NOMO-1 treated with dmso at 0.1 percent for 144 hours (cell line): Measurements from ENCODE around the gene PIN4.
"Not testable (repeated sequence)": the region's sequence is repeated elsewhere in the genome, so short reads cannot be mapped to it uniquely, and the experiment has no call there.

Experiments
- DNase-seq: peaks from one replicate; lab custom pipeline; 2025; ENCODE audit not compliant: unreplicated experiment; lab: John Stamatoyannopoulos, UW

PIN4 gene

DNA sequence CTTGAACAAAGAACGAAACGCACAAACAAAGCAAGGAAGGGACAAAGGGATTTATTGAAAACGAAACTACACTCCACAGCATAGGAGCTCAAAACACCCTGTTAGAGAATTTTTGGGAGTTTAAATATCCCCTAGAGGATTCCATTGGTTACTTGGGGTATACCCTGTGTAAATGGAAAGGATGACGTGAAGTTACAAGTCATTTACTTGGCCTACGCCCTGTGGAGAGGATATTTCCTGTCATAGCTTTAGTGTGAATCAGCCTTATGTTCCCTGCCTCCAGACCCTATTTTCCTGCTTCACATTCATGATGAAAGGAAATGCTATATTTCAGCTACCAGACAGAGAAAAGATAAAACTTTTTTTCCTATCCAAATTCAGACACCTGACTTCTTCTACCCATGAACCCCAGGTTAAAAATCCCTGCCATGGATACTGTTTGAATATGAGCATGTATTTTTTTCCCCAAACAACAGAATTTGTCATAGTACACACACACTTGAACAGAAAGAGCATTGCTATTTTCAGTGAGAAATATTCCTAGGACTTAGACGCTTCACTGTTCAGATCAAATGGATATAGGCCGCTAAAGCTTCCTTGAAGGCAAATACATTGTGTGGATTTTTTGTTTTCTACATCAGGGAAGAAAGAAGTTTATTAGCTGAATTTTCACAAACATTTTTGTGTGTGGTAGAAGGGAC is 20.4 kb downstream of the PIN4 start:
- no peak for DNase-seq

DNA sequence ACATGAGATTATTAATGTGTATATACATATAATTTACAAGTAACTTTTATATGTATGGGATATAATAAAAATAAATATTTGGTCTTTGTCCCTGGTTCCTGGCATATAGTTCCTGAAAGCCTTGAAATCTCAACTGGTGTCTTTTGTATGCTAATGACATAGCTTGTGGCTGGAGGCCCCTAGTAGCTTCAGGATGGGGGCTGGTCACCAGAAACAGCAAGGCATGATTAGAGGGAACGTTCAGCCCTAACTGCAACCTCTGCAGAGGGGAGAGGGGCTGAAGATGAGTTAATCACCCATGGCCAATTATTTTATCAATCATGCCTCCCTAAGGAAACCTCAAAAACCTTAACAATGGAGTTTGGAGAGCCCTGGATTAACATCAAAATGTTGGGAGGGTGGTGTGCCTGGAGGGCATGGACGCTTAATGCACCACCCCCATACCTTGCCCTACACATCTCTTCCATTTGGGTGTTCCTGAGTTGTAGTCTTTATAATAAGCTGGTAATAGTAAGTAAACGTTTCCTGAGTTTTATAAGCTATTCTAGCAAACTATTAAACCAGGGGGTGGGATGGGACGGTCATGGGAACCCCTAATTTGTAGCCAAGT is 21.3 kb downstream of the PIN4 start:
- no peak for DNase-seq

DNA sequence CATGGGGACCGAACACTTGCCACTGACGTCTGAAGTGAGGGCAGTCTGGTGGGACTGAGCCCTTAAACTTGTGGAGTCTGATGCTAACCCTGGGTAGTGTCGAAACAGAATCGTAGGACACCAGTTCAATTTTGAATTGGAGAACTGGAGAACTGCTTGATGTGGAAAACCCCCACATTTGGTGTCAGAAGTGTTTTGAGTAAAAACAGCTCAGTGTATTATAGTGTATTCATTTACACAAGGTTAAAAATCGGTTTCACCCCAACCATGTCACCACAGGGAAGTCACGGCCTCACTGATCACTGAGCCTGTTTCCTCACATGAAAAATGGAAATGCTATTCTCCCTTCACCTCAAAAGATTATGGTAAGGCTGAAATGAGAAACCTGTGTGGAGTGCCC is 21.9 kb downstream of the PIN4 start:
- DNase-seq, result no peak

DNA sequence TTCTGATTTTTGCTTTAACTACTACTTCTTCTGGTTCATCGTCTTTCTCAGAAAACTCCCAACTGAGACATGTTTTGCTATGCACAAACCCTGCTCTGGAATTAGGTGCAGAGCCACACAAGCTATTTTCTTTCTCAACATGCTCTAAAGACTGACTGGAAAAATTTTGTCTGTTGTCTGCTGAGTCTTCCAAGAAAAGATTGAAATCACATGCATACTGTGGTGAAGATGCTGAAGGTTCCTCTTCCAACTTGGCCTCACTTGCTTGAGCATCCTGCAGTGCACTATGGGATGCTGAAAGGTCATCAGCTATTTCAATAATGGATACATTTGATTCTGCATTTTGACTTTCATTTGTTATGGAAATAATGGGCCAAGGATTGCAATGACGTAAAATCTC is 24.1 kb downstream of the PIN4 start:
- no peak for DNase-seq

DNA sequence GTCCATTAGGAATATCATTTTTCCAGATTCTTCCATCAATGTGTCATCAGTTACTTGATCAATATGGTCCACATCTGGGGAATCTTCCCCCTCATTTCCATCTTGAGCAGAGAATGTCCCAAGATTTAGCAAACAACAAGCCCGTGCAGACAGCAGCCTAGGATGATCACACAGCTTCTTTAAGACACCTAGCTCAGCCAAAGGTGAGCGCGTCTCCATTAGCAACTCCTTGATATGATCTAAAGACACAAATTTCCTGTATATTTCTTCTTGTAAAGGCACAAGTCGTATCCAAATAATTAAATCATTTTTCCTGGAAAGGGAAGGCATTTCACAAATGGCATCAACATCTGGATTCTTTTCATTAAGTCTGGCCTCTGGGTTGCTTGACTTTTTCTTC is 25.8 kb downstream of the PIN4 start:
- no peak for DNase-seq

DNA sequence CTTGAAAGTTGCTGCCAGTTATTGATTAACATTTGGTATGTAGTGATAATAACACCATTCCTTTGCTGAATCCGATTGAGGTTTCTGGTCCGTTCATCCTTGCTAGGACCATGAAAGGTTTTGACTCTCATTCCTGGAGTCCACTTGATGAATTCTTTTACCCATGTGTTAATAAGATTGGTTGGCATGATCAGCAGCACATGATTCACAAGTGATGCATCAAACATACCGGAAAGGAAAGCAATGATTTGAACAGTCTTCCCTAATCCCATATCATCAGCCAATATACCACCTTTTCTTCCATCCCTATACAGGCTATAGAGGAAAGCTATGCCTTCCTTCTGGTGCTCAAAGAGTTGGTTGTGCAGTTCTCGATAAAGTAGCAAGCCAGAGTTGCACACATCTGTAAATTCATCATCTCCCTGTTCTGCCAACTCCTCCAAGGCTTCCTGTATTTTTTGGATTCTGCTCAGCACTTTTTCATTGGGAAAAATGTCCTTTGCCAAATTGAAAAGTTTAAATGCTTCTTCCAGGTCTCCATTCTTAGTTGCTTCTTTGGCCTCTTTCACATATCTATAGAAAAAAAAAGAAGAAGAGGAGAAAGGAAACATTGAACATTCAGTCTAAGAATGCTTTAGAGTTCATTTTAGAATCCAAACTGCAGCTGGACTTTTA is 26.7 kb downstream of the PIN4 start:
- no peak for DNase-seq

DNA sequence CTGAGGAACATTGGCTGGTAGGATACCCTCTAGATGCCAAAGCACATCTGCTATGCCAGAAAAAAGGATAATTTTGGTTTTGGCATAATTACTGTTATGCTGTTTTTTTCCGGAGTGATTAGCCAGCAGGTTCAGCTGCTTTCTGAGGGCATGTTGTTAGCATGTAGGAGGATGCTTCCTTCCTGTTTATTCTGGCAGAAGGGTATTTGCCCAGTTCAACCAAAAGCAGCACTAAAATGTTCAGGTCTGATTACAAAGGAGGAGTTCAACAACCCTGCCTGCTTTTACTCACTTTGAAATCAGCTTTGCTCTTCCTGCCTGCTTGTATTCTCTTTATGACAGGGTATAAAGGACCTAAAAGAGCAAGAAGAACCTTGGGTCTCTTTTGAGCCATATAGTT is 35.4 kb downstream of the PIN4 start:
- no peak for DNase-seq

DNA sequence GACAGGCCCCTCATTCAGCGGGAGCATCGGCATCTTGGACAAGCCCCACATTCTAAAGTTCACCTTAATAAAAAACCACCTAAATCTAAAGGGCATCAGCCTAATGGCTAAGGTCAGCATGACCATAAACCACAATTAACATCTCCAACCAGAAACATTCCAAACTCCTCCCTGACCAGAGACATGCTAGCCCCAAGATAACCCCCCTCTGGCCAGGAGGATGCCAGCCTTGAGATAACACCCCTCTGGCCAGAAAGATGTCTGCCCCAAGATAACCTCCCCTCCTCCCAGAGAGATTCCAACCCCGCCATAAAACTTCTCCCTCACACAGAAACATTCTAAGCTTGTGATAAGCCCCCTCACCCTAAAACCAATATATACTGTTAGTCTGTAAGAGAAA is 38.8 kb downstream of the PIN4 start:
- not testable (repeated sequence) for DNase-seq

DNA sequence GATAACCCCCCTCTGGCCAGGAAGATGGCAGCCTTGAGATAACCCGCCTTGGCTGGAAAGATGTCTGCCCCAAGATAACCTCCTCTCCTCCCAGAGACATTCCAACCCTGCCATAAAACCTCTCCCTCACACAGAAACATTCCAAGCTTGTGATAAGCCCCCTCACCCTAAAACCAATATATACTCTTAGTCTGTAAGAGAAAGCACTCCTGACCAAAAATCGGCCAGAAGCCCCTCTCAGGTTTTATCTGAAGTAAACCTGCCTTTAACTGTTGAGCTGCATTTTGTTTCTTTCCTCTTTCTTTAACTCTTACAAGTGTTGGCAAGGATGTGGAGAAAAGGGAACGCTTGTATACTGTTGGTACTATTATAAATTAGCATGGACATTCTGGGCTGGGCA is 48.7 kb downstream of the PIN4 start:
- DNase-seq, result no peak

DNA sequence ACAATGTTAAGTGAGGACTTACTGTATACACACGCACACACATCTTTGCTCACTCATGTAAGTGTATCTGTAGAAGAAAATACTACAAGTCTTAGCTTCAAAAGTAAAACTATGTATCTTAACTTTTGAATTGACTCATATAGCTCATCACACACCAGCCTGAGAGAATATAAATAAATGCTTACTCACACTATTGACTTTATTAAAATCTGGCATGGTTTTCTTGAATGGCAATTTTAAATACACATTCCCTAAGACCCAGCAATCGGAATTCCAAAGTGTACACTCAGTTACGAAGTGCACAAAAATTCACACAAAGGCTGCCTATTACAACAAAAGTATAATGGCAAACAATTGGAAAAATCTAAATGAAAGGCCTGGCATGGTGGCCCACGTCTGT is 55.3 kb downstream of the PIN4 start:
- no peak for DNase-seq

DNA sequence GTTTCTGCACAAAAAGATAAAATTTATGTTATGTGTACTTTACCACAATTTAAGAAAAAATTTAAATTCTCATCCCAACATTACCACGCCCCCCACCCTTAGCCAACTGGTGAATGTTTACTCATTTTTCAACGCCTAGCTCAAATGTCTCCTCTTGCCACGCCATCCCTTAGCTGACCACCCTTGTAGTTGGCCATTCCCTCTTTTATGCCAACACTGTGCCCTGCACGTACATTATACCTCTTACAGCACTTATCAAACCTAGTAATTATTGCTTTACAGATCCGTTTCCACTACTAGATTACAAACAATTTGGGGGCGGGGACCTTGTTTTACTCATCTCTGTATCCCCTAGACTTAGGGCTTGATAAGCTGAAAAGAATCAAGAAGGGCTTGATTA is 56.6 kb downstream of the PIN4 start:
- DNase-seq, result no peak

DNA sequence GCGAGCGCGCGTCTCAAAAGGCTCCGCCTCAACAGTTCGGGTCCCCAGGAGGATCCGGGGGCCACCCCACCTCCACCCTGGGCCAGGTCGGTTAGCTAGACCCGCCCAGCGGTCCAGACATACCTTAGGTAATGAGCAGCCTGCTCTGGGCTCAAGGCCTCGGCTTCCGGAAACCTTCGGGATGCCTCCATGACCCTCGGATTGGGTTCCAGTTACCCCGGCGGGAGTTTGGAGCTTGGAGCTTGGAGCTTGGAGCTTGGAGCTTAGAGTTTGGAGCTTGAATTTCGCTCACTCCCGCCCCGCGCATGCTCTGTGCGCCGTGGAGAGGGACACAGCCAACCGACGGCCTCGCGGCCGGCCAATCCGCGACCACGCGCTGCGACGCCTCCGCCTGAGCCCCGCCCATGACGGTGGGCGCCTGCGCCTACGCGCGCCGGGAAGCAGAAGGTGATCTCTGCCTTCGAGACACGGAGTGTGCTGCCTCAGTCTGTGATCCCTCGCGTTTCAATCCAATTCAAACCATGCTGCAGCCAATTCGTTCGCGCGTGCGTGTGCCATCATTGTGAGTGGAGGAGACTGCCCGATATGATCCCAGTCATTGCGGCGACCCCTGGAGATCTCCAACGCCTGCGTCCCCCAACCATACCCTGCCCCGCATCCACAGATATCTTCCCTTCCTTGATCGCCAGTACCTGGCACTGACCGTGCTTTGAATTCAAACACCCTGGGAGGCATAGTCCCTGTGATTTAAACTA is 57.3 kb downstream of the PIN4 start, which contains the start of gene ERCC6L:
Gene ERCC6L, minus strand, starts transcription at position 307 of the 755 bp plus-strand sequence. Its CDS starts 116 bp downstream, at position 191.
- DNase-seq, result peak; percentile 78

DNA sequence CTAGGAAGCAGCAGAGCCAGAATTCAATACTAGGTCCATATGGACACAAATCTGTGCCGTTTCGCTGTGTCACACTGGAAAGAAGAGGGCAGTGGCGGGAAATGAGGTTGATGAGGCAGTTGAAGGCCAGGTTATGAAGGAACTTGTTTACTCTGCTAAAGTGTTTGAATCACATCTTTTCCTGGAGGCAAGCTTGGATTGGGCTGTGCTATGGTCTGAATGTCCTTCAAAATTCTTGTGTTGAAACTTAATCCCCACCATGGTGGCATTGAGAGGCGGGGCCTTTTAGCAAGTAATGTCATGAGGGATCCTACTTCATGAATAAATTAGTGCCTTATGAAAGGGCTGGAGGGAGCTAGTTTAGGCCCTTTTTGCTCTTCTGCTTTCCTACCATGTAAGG is 59.4 kb downstream of the PIN4 start:
- DNase-seq, result no peak

DNA sequence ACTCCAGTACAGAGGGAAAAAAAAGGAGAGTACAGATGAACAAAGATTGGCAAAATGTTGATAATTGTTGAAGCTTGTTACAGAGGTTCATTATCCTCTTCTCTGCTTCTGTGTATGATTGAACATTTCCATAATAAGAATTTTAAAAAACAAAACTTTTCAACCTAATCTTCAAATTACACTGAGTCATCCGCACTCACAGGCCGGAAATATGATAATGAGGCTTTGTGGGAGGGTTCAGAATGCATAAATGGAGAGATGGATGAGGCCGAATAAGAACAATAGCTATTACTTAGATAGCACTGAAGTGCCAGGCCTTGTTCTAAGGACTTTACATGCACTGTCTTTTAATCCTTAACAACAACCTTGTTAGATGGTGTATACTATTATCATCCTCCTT is 61.9 kb downstream of the PIN4 start:
- no peak for DNase-seq

DNA sequence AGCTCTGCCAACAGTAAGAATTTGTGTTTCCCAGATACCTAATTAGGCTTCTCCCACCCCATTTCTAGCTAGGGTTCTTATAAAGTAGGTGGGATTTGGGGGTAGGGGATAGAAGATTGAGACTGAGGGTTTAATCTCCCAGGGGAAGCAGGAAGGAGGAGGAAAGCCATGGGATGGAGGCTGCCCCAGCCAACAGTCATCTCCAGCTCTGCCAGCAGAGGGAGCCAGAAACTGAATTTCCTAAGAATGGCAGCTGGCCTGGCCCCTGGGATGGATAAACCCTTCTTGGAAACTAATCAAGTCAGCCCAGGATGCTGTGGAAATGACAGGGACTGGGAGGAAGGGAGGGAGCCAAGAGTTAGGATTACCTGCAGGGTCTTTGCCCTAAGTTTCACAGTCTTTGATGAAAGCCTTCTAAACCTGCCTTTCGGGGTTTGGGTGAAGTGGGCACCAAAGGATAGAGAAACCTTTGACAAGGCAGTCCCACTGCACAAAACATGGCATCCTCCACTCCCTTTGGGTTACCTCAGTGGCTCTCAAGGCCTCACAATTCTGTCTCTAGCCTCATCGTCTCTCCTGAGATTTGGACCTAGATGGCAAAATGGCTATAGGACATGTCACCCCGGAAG is 64.0 kb downstream of the PIN4 start:
- no peak for DNase-seq

DNA sequence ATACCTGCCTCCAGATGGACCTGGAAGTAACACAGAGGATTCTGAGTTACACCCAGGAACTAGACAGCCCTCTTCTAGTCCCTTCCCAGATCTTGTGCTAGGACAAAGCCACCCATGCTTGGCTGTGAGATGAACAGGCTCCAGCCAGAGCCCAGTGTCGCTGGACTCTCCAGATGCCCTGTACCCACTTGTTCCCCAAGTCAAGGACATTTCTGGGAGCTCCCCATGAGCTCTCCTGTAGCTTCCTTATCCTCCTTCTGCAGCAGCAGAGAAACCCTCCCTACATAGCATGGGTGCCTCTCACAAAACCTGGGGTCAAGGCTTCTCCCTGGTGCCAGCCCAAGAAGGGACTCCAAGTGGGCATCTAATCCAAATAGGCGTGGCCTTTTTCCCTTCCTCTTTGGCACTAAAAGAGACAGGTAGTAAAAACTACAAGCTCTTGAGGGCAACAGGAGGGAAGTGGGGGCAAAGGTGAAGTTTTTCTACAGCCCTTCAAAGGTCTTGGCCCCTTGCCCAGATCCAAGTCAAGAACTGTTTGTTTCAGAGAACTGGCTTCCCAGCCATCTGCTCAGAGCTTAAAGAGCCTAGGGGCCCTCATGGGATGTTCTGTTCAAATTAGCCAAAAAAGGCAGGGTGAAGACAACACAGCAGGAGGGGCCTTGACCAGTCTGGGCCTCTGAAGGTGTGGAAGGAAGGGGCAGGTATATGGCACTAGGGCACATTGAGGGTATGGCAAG is 65.8 kb downstream of the PIN4 start:
- no peak for DNase-seq
